K562 (cell line): ENCODE results near the gene RSPH6A. TPM values are rescaled to one million over a fixed set of nuclear protein-coding genes. Genes with fewer than 3 reads are reported as not detected.

Source experiments
- ARID4B ChIP-seq: sonication (generic); formaldehyde crosslinking; IDR thresholded peaks from 2 replicates; pipeline ENCODE4 v1.8.0; 2022; ENCODE audit warnings: mild to moderate bottlenecking, missing genetic modification reagents
- CBX8 ChIP-seq: fragments of 200-600 bp; sonication (generic); IDR thresholded peaks from 2 replicates; pipeline ENCODE4 v1.6.1; 2012; ENCODE audit warnings: borderline replicate concordance, mixed run types, low read depth, mild to moderate bottlenecking, moderate library complexity, mixed read lengths, low read length, control low read depth, inconsistent platforms; ENCODE audit not compliant: poor library complexity, severe bottlenecking; ENCODE audit errors: extremely low read depth
- SREBF2 ChIP-seq: sonication (generic); formaldehyde crosslinking; IDR thresholded peaks from 2 replicates; pipeline ENCODE4 v1.4.0; 2020; ENCODE audit warnings: mild to moderate bottlenecking, missing genetic modification reagents
- ZBTB40 ChIP-seq, 2 experiments: fragments of 450-650 bp in 1 of 2; sonication (generic) in 1 of 2; formaldehyde crosslinking in 1 of 2; IDR thresholded peaks; 2 replicates each; pipeline versions ENCODE4 v1.7.1 to v1.9.0; 2016 to 2022; ENCODE audit warnings: inconsistent platforms in 1 of 2, mild to moderate bottlenecking in 1 of 2, missing genetic modification reagents in 1 of 2
- polyA plus RNA-seq, 8 experiments: library from polyadenylated mRNA; depleted of rRNA in 4 of 8; stranded (reverse) in 5 of 8; unstranded in 3 of 8; fragments of >200 nt; fragmentation: Nextera tagmentation in 2 of 8; fragmentation: Illumina TruSeq in 1 of 8; extraction: Ambion mirVana in 2 of 8; extraction: Trizol in 1 of 8; gene quantifications; 2 replicates each; pipeline versions ENCODE4 v1.2.1 to v1.2.3, GENCODE V29; 2011 to 2014; ENCODE audit warnings: inconsistent platforms in 1 of 8, missing spikeins in 1 of 8
- total RNA-seq, 7 experiments: library from RNA; depleted of rRNA in 6 of 7; stranded (reverse); fragments of >200 nt in 6 of 7; fragmentation: Illumina TruSeq in 2 of 7; extraction: Trizol in 2 of 7; gene quantifications; 2 replicates each; pipeline versions ENCODE4 v1.2.1 to v1.2.3, GENCODE V29; 2011 to 2021; ENCODE audit warnings: low replicate concordance in 1 of 7
- TF ChIP-seq, protein P1 (sequence below): fragments of 250-450 bp; sonication (Bioruptor Pico); IDR thresholded peaks from 2 replicates; pipeline ENCODE4 v1.4.0; 2020; ENCODE audit warnings: borderline replicate concordance
- TF ChIP-seq, protein P2 (sequence below): fragments of 250-450 bp; sonication (Bioruptor Pico); IDR thresholded peaks from 2 replicates; pipeline ENCODE4 v1.4.0; 2020

RSPH6A gene
- total and polyA plus RNA-seq, 9 of the 15 experiments (the other 6 are each of a cell fraction or from before 2014, with no cell fraction given), result 0.03 to 0.15 (median 0.07) TPM; not detected in 5

GRCh38 chr19:45863840-45864628 lies 48.9 kb upstream of the RSPH6A start, which contains the start of gene FOXA3 (continued):
- TF ChIP-seq, protein P1, sequence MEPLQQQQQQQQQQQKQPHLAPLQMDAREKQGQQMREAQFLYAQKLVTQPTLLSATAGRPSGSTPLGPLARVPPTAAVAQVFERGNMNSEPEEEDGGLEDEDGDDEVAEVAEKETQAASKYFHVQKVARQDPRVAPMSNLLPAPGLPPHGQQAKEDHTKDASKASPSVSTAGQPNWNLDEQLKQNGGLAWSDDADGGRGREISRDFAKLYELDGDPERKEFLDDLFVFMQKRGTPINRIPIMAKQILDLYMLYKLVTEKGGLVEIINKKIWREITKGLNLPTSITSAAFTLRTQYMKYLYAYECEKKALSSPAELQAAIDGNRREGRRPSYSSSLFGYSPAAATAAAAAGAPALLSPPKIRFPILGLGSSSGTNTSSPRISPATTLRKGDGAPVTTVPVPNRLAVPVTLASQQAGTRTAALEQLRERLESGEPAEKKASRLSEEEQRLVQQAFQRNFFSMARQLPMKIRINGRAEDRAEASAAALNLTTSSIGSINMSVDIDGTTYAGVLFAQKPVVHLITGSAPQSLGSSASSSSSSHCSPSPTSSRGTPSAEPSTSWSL (CRISPR knock-in tag), result no peak
- TF ChIP-seq, protein P2, sequence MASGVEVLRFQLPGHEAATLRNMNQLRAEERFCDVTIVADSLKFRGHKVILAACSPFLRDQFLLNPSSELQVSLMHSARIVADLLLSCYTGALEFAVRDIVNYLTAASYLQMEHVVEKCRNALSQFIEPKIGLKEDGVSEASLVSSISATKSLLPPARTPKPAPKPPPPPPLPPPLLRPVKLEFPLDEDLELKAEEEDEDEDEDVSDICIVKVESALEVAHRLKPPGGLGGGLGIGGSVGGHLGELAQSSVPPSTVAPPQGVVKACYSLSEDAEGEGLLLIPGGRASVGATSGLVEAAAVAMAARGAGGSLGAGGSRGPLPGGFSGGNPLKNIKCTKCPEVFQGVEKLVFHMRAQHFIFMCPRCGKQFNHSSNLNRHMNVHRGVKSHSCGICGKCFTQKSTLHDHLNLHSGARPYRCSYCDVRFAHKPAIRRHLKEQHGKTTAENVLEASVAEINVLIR (CRISPR knock-in tag), result no peak
- TF ChIP-seq ZBTB40 (IDR thresholded peaks at IDR 0.05) (no peak), ZBTB40 (CRISPR knock-in tag; IDR thresholded peaks at IDR 0.05) (no peak), ARID4B (CRISPR knock-in tag) (no peak; the same call in 1 of the 2 replicates), CBX8 (no peak), SREBF2 (no peak)
